Measurements from ENCODE around the gene GPR139. TPM values are rescaled to one million over a fixed set of nuclear protein-coding genes. Genes with fewer than 3 reads are reported as not detected.

GPR139 gene
- total and polyA plus RNA-seq, 10 of the 15 experiments (the other 5 are each of a cell fraction or from before 2014, with no cell fraction given): not detected

GRCh38 chr16:20042848-20043247 is 30.8 kb downstream of the GPR139 start:
- ChIA-PET POLR2A (no interaction called here), CTCF (interaction anchor here (0.7 kb wide), 1 partner anchor 257 kb away, joined by 3 read pairs; no protein-coding TSS in a partner anchor), SMC1A (ENCODE audit: uncharacterized antibody, unreplicated experiment) (interaction anchor here (0.6 to 1.0 kb wide), 2 partner anchors 51 to 293 kb away, joined by 3 read pairs; no protein-coding TSS in a partner anchor), RAD21 (ENCODE audit: unreplicated experiment) (no interaction called here)
- H4K20me1 ChIP-seq (ENCODE audit: control insufficient read depth, insufficient read depth): no peaks in the 10 kb centered on the region; the same call in 1 of the 2 replicates
- intact Hi-C loops (cut with micrococcal nuclease; ENCODE audit: unreplicated experiment): no loop called here
- no peak overlapping the region for H2AFZ ChIP-seq (ENCODE audit: control insufficient read depth, low read depth, low read length)
- in situ Hi-C loops (cut with MboI): no loop called here
- H3K4me1 ChIP-seq (ENCODE audit: control insufficient read depth, insufficient read depth, low read length): no peaks in the 10 kb centered on the region
- DNase-seq (ENCODE audit: low read depth, low spot score) (no peak), FAIRE-seq (no peak), ATAC-seq (no peak)
- H3K9ac ChIP-seq (ENCODE audit: control insufficient read depth, insufficient read depth, low read length): no peak overlapping the region
- WGBS (ENCODE audit: insufficient coverage, insufficient replicate concordance, low lambda C conversion rate, missing lambda C conversion rate): 3% methylated on average over 2 of the region's 2 CpGs
- BruUV-seq (replicated peaks): no TSS peak
- H3K9me3 ChIP-seq (replicated peaks; ENCODE audit: control insufficient read depth, insufficient read depth, low read length): no peaks in the 10 kb centered on the region
- no peak overlapping the region for H3K27ac ChIP-seq (ENCODE audit: control insufficient read depth, insufficient read depth)
- peaks cover 0 to 2% of the 10 kb centered on the region in 2 experiments; a peak in 2 of 4 replicates for H3K27me3 ChIP-seq (replicated peaks in 1 of 2; ENCODE audit: control insufficient read depth in 2 of 2, insufficient read depth in 2 of 2, low read length in 1 of 2)
- H3K4me2 ChIP-seq (ENCODE audit: control insufficient read depth, insufficient read depth): no peak overlapping the region
- no peak overlapping the region for H3K4me3 ChIP-seq
- TF ChIP-seq RELB (IDR thresholded peaks at IDR 0.05; ENCODE audit: low read depth): no peak
- no peak for TF ChIP-seq WRNIP1 (IDR thresholded peaks at IDR 0.05; ENCODE audit: borderline replicate concordance, low read depth, low read length)
- TF ChIP-seq FOXK2 (IDR thresholded peaks at IDR 0.05): no peak
- no peak for TF ChIP-seq LARP7 (IDR thresholded peaks at IDR 0.05)
- no peak for TF ChIP-seq CHD2 (IDR thresholded peaks at IDR 0.05; ENCODE audit: borderline replicate concordance, low read depth, low read length)
- no peak for TF ChIP-seq YY1 (IDR thresholded peaks at IDR 0.05; ENCODE audit: low read depth, low read length)
- no peak for TF ChIP-seq SMARCA5 (IDR thresholded peaks at IDR 0.05)
- TF ChIP-seq SP1 (IDR thresholded peaks at IDR 0.05; ENCODE audit: low read depth, low read length): no peak
- TF ChIP-seq PML (IDR thresholded peaks at IDR 0.05; ENCODE audit: low read length): no peak
- no peak for TF ChIP-seq BCLAF1 (IDR thresholded peaks at IDR 0.05)
- H3K36me3 ChIP-seq (ENCODE audit: control insufficient read depth in 2 of 2, insufficient read depth in 2 of 2, low read length in 1 of 2): no peaks in the 10 kb centered on the region
- no peaks in the 10 kb centered on the region for H3K79me2 ChIP-seq (ENCODE audit: control insufficient read depth, insufficient read depth, low read length)

Data from GM12878 (cell line).